ENCODE results near the gene MOB3B. TPM values are rescaled to one million over a fixed set of nuclear protein-coding genes. Genes with fewer than 3 reads are reported as not detected.

Gene MOB3B
- total and polyA plus RNA-seq, 10 of the 15 experiments (the other 5 are each of a cell fraction or from before 2014, with no cell fraction given) = 0.44 to 2.7 (median 0.91) TPM

GRCh38 chr9:27352457-27353165 lies 177.0 kb downstream of the MOB3B start:
- POLR2A ChIA-PET = interaction anchor here (0.9 kb wide), 1 partner anchor 14 kb away, joined by 3 read pairs; no protein-coding TSS in a partner anchor
- H3K4me1 ChIP-seq (ENCODE audit: control insufficient read depth, insufficient read depth, low read length) = peaks cover 30% of the 10 kb centered on the region
- intact Hi-C loops (cut with micrococcal nuclease; ENCODE audit: unreplicated experiment) = loop anchor here (1.0 to 5.0 kb wide), 3 partner anchors 15 to 175 kb away; partner anchors contain the start of gene MOB3B
- TF ChIP-seq SP1 (IDR thresholded peaks at IDR 0.05; ENCODE audit: low read depth, low read length) (peak; percentile 43), BCL11A (IDR thresholded peaks at IDR 0.05; ENCODE audit: low read depth, low read length) (peak; percentile 76), SIN3A (IDR thresholded peaks at IDR 0.05; ENCODE audit: low read depth, low read length) (no peak), SREBF1 (IDR thresholded peaks at IDR 0.05; ENCODE audit: low read length) (no peak), CREB1 (IDR thresholded peaks at IDR 0.05; ENCODE audit: low read depth) (0 out of 2 replicates have a peak, but pooled peaks have one; percentile 17), IKZF2 (IDR thresholded peaks at IDR 0.05) (peak; percentile 89 to 92), ZNF24 (IDR thresholded peaks at IDR 0.05) (peak; percentile 93), SKIL (IDR thresholded peaks at IDR 0.05; ENCODE audit: low read depth, poor library complexity, severe bottlenecking) (peak; percentile 28), RBBP5 (conservative IDR thresholded peaks at IDR 0.05) (no peak), SPI1 (IDR thresholded peaks at IDR 0.05; ENCODE audit: borderline replicate concordance, insufficient read depth, low read depth, low read length) (peak; percentile 95), DPF2 (IDR thresholded peaks at IDR 0.05) (peak; percentile 79), EED (IDR thresholded peaks at IDR 0.05; ENCODE audit: low read depth) (peak; percentile 90), ZBED1 (IDR thresholded peaks at IDR 0.05; ENCODE audit: borderline replicate concordance) (no peak), ATF3 (IDR thresholded peaks at IDR 0.05; ENCODE audit: borderline replicate concordance, extremely low read depth, low read depth, low read length) (no peak), MTA2 (IDR thresholded peaks at IDR 0.05; ENCODE audit: low read depth) (peak; percentile 74), GABPA (IDR thresholded peaks at IDR 0.05; ENCODE audit: low read depth) (peak; percentile 30; the same call in 1 of the 2 replicates), ASH2L (IDR thresholded peaks at IDR 0.05; ENCODE audit: borderline replicate concordance, low read depth) (no peak), MLLT1 (IDR thresholded peaks at IDR 0.05) (0 out of 2 replicates have a peak, but pooled peaks have one; percentile 22), YY1 (IDR thresholded peaks at IDR 0.05; ENCODE audit: low read depth, low read length) (0 out of 2 replicates have a peak, but pooled peaks have one; percentile 16)

More at GRCh38 chr9:27352457-27353165, 177.0 kb downstream of the MOB3B start:
- BruUV-seq (replicated peaks) = no TSS peak
- Histone ChIP-seq H3K9me3 (replicated peaks; ENCODE audit: control insufficient read depth, insufficient read depth, low read length) (no peaks in the 10 kb centered on the region), H3K27ac (ENCODE audit: control insufficient read depth, insufficient read depth) (peak overlapping the region; percentile 10; the same call in 1 of the 2 replicates), H3K36me3 (ENCODE audit: control insufficient read depth in 2 of 2, insufficient read depth in 2 of 2, low read length in 1 of 2) (no peaks in the 10 kb centered on the region), H2AFZ (ENCODE audit: control insufficient read depth, low read depth, low read length) (no peak overlapping the region), H3K9ac (ENCODE audit: control insufficient read depth, insufficient read depth, low read length) (no peak overlapping the region), H3K4me3 (no peak overlapping the region), H4K20me1 (ENCODE audit: control insufficient read depth, insufficient read depth) (no peaks in the 10 kb centered on the region), H3K27me3 (replicated peaks in 1 of 2; ENCODE audit: control insufficient read depth in 2 of 2, insufficient read depth in 2 of 2, low read length in 1 of 2) (no peaks in the 10 kb centered on the region), H3K79me2 (ENCODE audit: control insufficient read depth, insufficient read depth, low read length) (no peaks in the 10 kb centered on the region), H3K4me2 (ENCODE audit: control insufficient read depth, insufficient read depth) (peak overlapping the region; percentile 4; the same call in 1 of the 2 replicates)
- DNase-seq (ENCODE audit: low read depth, low spot score) (peak; percentile 42), ATAC-seq (peak; percentile 68), FAIRE-seq (no peak)
- SMC1A ChIA-PET (ENCODE audit: uncharacterized antibody, unreplicated experiment) = interaction anchor here (0.9 to 4.3 kb wide), 13 partner anchors 9 to 193 kb away, joined by 3 to 54 read pairs (median 4); partner anchors contain the start of gene MOB3B
- RAD21 ChIA-PET (ENCODE audit: unreplicated experiment) = interaction anchor here (1.0 to 3.4 kb wide), 10 partner anchors 14 to 187 kb away, joined by 3 to 26 read pairs (median 6); partner anchors contain the start of genes IFNK and MOB3B
- in situ Hi-C loops (cut with MboI) = no loop called here
- 51% methylated on average over 5 of the region's 5 CpGs for WGBS (ENCODE audit: insufficient coverage, insufficient replicate concordance, low lambda C conversion rate, missing lambda C conversion rate)
- CTCF ChIA-PET = interaction anchor here (1.0 to 2.9 kb wide), 8 partner anchors 11 to 177 kb away, joined by 3 to 16 read pairs (median 7); partner anchors contain the start of gene MOB3B

Data from GM12878 (cell line).